ENCODE measurements around the gene BAIAP2.

- no peak for TF ChIP-seq CTCF (conservative IDR thresholded peaks at IDR 0.05 in 1 of 2, IDR thresholded peaks at IDR 0.05 in 1 of 2; ENCODE audit: extremely low read depth in 1 of 2, insufficient read depth in 1 of 2, low read depth in 1 of 2, low read length in 2 of 2)
- no peak for TF ChIP-seq EZH2 (IDR thresholded peaks at IDR 0.05; ENCODE audit: borderline replicate concordance, low read length)
Observed at GRCh38 chr17:81056312-81056711, 21.4 kb downstream of the BAIAP2 start.
